Left lobe of liver (tissue), 2 donors: ENCODE measurements around the gene POU6F2. TPM values are rescaled to one million over a fixed set of nuclear protein-coding genes. Genes with fewer than 3 reads are reported as not detected.

ENCODE experiments used
- ATAC-seq: fragments of 200-7000 bp; cut with Tn5 transposase; one replicate; pipeline ENCODE4 v1.9.1; 2020; ENCODE audit warnings: mild to moderate bottlenecking, moderate library complexity
- DNase-seq: peaks from one replicate; pipeline ENCODE4 v3.0.0-alpha.2; 2020; ENCODE audit warnings: low spot score
- total RNA-seq: library from RNA; stranded (reverse); gene quantifications from one replicate; pipeline ENCODE4 v1.2.1, GENCODE V29; 2021
- donor health status: DM: no; HTN: no; CAD: no; lungs with moderate emphysema.
- donor health status: DM: no; HTN: yes; CAD: no.

POU6F2 gene
- total RNA-seq, 1 donor from 2014 or later: 0.81 TPM

- no peak for DNase-seq
- no peak for ATAC-seq
These were observed 491.2 kb downstream of the POU6F2 start for GRCh38 chr7:39468808-39469374.

- DNase-seq: no peak
- no peak for ATAC-seq
These were observed 503.2 kb downstream of the POU6F2 start for GRCh38 chr7:39480901-39481300.

- ATAC-seq (no peak), DNase-seq (no peak)
These were observed 511.0 kb downstream of the POU6F2 start for GRCh38 chr7:39488467-39489393.

GRCh38 chr7:39490296-39490695, 512.6 kb downstream of the POU6F2 start:
- no peak for ATAC-seq
- no peak for DNase-seq

GRCh38 chr7:39493934-39494333, 516.2 kb downstream of the POU6F2 start:
- no peak for ATAC-seq
- DNase-seq: no peak

- DNase-seq (no peak), ATAC-seq (no peak)
These were observed 523.6 kb downstream of the POU6F2 start for GRCh38 chr7:39501358-39501757.

- no peak for DNase-seq
- no peak for ATAC-seq
These were observed 527.3 kb downstream of the POU6F2 start for GRCh38 chr7:39504963-39505362.

GRCh38 chr7:39507866-39508551, 530.3 kb downstream of the POU6F2 start:
- ATAC-seq (no peak), DNase-seq (no peak)

GRCh38 chr7:39509436-39509835, 531.7 kb downstream of the POU6F2 start:
- DNase-seq (no peak), ATAC-seq (no peak)

- ATAC-seq (no peak), DNase-seq (no peak)
These were observed 532.2 kb downstream of the POU6F2 start for GRCh38 chr7:39509912-39510311.

- DNase-seq: no peak
- no peak for ATAC-seq
These were observed 533.2 kb downstream of the POU6F2 start for GRCh38 chr7:39510864-39511354.

- ATAC-seq: no peak
- no peak for DNase-seq
These were observed 538.0 kb downstream of the POU6F2 start for GRCh38 chr7:39515534-39516228.

GRCh38 chr7:39516498-39516897, 538.8 kb downstream of the POU6F2 start:
- DNase-seq: no peak
- no peak for ATAC-seq

GRCh38 chr7:39517240-39517639, 539.5 kb downstream of the POU6F2 start:
- no peak for ATAC-seq
- DNase-seq: no peak

Other genes starting within 250 kb of the POU6F2 start
- gene VPS41, start 68.7 kb upstream of the POU6F2 start, total RNA-seq: 33.9 TPM